KOPT-K1 (cell line): ENCODE results near the gene NPTX2.

Experiments
- H3K27ac ChIP-seq: fragments of 200-600 bp; sonication (generic); 2 replicates; pipeline ENCODE4 v1.5.1; 2016; ENCODE audit warnings: antibody characterized with exemption, mild to moderate bottlenecking, low read depth, low read length; ENCODE audit not compliant: poor library complexity, severe bottlenecking
- H3K36me3 ChIP-seq: fragments of 200-600 bp; sonication (generic); 2 replicates; pipeline ENCODE4 v1.5.1; 2017; ENCODE audit warnings: antibody characterized with exemption, mild to moderate bottlenecking, low read length, moderate library complexity; ENCODE audit not compliant: insufficient read depth
- H3K9me3 ChIP-seq: fragments of 200-600 bp; sonication (generic); 2 replicates; pipeline ENCODE4 v1.5.1; 2017; ENCODE audit warnings: antibody characterized with exemption, low read length, mild to moderate bottlenecking; ENCODE audit not compliant: insufficient read depth, poor library complexity, severe bottlenecking

NPTX2 gene

GRCh38 chr7:98628418-98628817 is 11.3 kb downstream of the NPTX2 start:
- Histone ChIP-seq H3K9me3 (no peaks in the 10 kb centered on the region), H3K27ac (no peak overlapping the region), H3K36me3 (no peaks in the 10 kb centered on the region)

- Histone ChIP-seq H3K9me3 (no peaks in the 10 kb centered on the region), H3K36me3 (no peaks in the 10 kb centered on the region), H3K27ac (no peak overlapping the region)
These were observed 11.9 kb downstream of the NPTX2 start for GRCh38 chr7:98629001-98629431.

- Histone ChIP-seq H3K27ac (no peak overlapping the region), H3K36me3 (no peaks in the 10 kb centered on the region), H3K9me3 (no peaks in the 10 kb centered on the region)
These were observed 13.1 kb downstream of the NPTX2 start for GRCh38 chr7:98630149-98630548.

GRCh38 chr7:98630770-98631169 is 13.7 kb downstream of the NPTX2 start:
- Histone ChIP-seq H3K27ac (no peak overlapping the region), H3K9me3 (no peaks in the 10 kb centered on the region), H3K36me3 (no peaks in the 10 kb centered on the region)

- peaks cover 8% of the 10 kb centered on the region for H3K9me3 ChIP-seq
- H3K36me3 ChIP-seq: no peaks in the 10 kb centered on the region
- no peak overlapping the region for H3K27ac ChIP-seq
These were observed 21.8 kb downstream of the NPTX2 start for GRCh38 chr7:98638853-98639252.

GRCh38 chr7:98640375-98640774 is 23.3 kb downstream of the NPTX2 start:
- Histone ChIP-seq H3K36me3 (no peaks in the 10 kb centered on the region), H3K27ac (no peak overlapping the region), H3K9me3 (peaks cover 8% of the 10 kb centered on the region)

GRCh38 chr7:98641646-98642500 is 24.8 kb downstream of the NPTX2 start:
- Histone ChIP-seq H3K9me3 (peaks cover 8% of the 10 kb centered on the region), H3K36me3 (no peaks in the 10 kb centered on the region), H3K27ac (no peak overlapping the region)

GRCh38 chr7:98643236-98643985 is 26.3 kb downstream of the NPTX2 start:
- Histone ChIP-seq H3K9me3 (peaks cover 8% of the 10 kb centered on the region), H3K27ac (no peak overlapping the region), H3K36me3 (no peaks in the 10 kb centered on the region)

- H3K9me3 ChIP-seq: peaks cover 7% of the 10 kb centered on the region
- H3K27ac ChIP-seq: no peak overlapping the region
- H3K36me3 ChIP-seq: no peaks in the 10 kb centered on the region
These were observed 29.4 kb downstream of the NPTX2 start for GRCh38 chr7:98646465-98646864.

- Histone ChIP-seq H3K9me3 (peaks cover 7% of the 10 kb centered on the region), H3K27ac (no peak overlapping the region)
These were observed 30.2 kb downstream of the NPTX2 start for GRCh38 chr7:98647326-98647725.

GRCh38 chr7:98651760-98652159 is 34.7 kb downstream of the NPTX2 start:
- Histone ChIP-seq H3K36me3 (no peaks in the 10 kb centered on the region), H3K27ac (no peak overlapping the region), H3K9me3 (peaks cover 28% of the 10 kb centered on the region)

More at GRCh38 chr7:98647326-98647725, 30.2 kb downstream of the NPTX2 start:
- H3K36me3 ChIP-seq: no peaks in the 10 kb centered on the region

GRCh38 chr7:98653601-98654310 is 36.7 kb downstream of the NPTX2 start:
- no peaks in the 10 kb centered on the region for H3K36me3 ChIP-seq
- H3K27ac ChIP-seq: no peak overlapping the region
- H3K9me3 ChIP-seq: peaks cover 29% of the 10 kb centered on the region

- Histone ChIP-seq H3K9me3 (peaks cover 25% of the 10 kb centered on the region), H3K36me3 (no peaks in the 10 kb centered on the region), H3K27ac (no peak overlapping the region)
These were observed 37.6 kb downstream of the NPTX2 start for GRCh38 chr7:98654524-98655272.

GRCh38 chr7:98655611-98656010 is 38.5 kb downstream of the NPTX2 start:
- Histone ChIP-seq H3K9me3 (peaks cover 23% of the 10 kb centered on the region), H3K27ac (no peak overlapping the region), H3K36me3 (no peaks in the 10 kb centered on the region)
